ENCODE measurements around the gene SDR42E2.

SDR42E2 gene

DNA sequence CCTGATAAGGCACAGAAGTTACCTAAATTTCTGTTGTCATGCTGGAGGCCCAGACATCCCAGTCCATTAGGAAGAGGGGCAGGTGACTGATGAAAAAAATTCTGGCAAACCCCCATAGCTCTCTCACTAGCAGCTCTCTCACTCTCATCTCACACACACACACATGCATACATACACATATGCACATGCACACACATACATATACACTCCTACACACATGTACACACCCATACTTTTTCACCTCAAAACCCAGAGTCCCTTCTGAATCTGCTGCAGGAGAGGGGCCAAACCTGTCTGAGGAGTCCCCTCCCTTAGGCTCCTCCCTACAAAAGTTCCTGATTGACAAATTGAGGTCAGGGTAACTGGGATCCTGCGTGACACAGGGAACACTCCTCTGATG, 22.6 kb upstream of the SDR42E2 start:
- H3K27ac ChIP-seq (ENCODE audit: low read depth, low read length): no peak overlapping the region
- no peaks in the 10 kb centered on the region for H3K9me3 ChIP-seq (ENCODE audit: control insufficient read depth, insufficient read depth, low read length)
- H3K4me3 ChIP-seq (ENCODE audit: low read length): no peak overlapping the region
- no peaks in the 10 kb centered on the region for H4K20me1 ChIP-seq (ENCODE audit: control insufficient read depth, insufficient read depth, low read depth, low read length)
- TF ChIP-seq, protein P1, sequence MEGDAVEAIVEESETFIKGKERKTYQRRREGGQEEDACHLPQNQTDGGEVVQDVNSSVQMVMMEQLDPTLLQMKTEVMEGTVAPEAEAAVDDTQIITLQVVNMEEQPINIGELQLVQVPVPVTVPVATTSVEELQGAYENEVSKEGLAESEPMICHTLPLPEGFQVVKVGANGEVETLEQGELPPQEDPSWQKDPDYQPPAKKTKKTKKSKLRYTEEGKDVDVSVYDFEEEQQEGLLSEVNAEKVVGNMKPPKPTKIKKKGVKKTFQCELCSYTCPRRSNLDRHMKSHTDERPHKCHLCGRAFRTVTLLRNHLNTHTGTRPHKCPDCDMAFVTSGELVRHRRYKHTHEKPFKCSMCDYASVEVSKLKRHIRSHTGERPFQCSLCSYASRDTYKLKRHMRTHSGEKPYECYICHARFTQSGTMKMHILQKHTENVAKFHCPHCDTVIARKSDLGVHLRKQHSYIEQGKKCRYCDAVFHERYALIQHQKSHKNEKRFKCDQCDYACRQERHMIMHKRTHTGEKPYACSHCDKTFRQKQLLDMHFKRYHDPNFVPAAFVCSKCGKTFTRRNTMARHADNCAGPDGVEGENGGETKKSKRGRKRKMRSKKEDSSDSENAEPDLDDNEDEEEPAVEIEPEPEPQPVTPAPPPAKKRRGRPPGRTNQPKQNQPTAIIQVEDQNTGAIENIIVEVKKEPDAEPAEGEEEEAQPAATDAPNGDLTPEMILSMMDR (IDR thresholded peaks at IDR 0.05; ENCODE audit: low read depth, low read length, poor library complexity, severe bottlenecking): no peak
- TF ChIP-seq EZH2phosphoT487 (IDR thresholded peaks at IDR 0.05; ENCODE audit: borderline replicate concordance, low read length): no peak
- H3K27me3 ChIP-seq (ENCODE audit: control insufficient read depth, low read length): peaks cover 31% of the 10 kb centered on the region
- no peaks in the 10 kb centered on the region for H3K36me3 ChIP-seq (ENCODE audit: control insufficient read depth, low read length)
- H3K79me2 ChIP-seq (ENCODE audit: control insufficient read depth, low read length): no peaks in the 10 kb centered on the region
- no peaks in the 10 kb centered on the region for H3K9me2 ChIP-seq (replicated peaks; ENCODE audit: control insufficient read depth, low read length)
- H3K4me2 ChIP-seq (ENCODE audit: low read length): no peak overlapping the region
- H3K4me1 ChIP-seq (ENCODE audit: control insufficient read depth, low read length): no peaks in the 10 kb centered on the region
- H3F3A ChIP-seq (ENCODE audit: control insufficient read depth, insufficient read depth): no peaks in the 10 kb centered on the region

DNA sequence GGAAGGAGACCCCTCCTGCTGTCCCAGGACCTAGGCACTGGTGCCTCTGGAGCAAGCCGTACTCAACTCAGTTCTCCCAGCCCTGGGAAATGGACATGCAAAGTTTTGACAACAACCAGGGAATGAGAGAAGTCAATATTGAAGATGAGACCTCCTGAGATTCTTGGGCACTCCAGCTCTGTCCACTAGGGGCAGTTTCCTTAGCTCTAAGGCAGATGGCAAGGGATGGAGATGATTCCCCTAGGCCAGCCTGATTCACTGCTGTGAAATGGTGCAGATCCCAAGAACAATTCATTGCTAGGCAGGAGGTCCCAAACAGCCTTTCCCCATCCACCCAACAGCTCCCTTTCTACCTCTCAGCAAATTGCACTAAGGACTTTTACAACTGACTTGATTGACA, 20.5 kb upstream of the SDR42E2 start:
- Histone ChIP-seq H3K27me3 (ENCODE audit: control insufficient read depth, low read length) (peaks cover 27% of the 10 kb centered on the region), H4K20me1 (ENCODE audit: control insufficient read depth, insufficient read depth, low read depth, low read length) (no peaks in the 10 kb centered on the region), H3K9me2 (replicated peaks; ENCODE audit: control insufficient read depth, low read length) (no peaks in the 10 kb centered on the region), H3K79me2 (ENCODE audit: control insufficient read depth, low read length) (no peaks in the 10 kb centered on the region), H3K9me3 (ENCODE audit: control insufficient read depth, insufficient read depth, low read length) (no peaks in the 10 kb centered on the region), H3K4me2 (ENCODE audit: low read length) (no peak overlapping the region), H3F3A (ENCODE audit: control insufficient read depth, insufficient read depth) (no peaks in the 10 kb centered on the region), H3K4me1 (ENCODE audit: control insufficient read depth, low read length) (no peaks in the 10 kb centered on the region), H3K36me3 (ENCODE audit: control insufficient read depth, low read length) (no peaks in the 10 kb centered on the region), H3K27ac (ENCODE audit: low read depth, low read length) (no peak overlapping the region), H3K4me3 (ENCODE audit: low read length) (no peak overlapping the region)
- TF ChIP-seq, protein P1 (IDR thresholded peaks at IDR 0.05; ENCODE audit: low read depth, low read length, poor library complexity, severe bottlenecking): peak; percentile 53
- no peak for TF ChIP-seq EZH2phosphoT487 (IDR thresholded peaks at IDR 0.05; ENCODE audit: borderline replicate concordance, low read length)

DNA sequence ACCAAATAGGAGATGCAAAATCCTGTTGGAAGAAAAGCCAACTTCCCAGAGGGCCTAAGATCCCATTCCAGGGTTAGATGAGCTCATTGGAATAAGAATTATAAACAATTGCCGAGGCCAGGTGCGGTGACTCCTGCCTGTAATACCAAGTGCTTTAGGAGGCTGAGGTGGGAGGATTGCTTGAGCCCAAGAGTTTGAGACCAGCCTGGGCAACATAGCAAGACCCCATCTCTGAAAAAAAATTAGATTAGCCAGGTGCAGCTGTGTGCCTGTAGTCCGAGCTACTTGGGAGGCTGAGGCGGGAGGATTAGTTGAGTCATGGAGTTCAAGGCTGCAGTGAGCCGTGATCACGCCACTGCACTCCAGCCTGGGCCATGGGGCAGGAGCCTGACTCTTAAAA, 17.8 kb upstream of the SDR42E2 start:
- Histone ChIP-seq H3K4me2 (ENCODE audit: low read length) (no peak overlapping the region), H4K20me1 (ENCODE audit: control insufficient read depth, insufficient read depth, low read depth, low read length) (no peaks in the 10 kb centered on the region), H3K9me3 (ENCODE audit: control insufficient read depth, insufficient read depth, low read length) (no peaks in the 10 kb centered on the region), H3F3A (ENCODE audit: control insufficient read depth, insufficient read depth) (no peaks in the 10 kb centered on the region), H3K4me1 (ENCODE audit: control insufficient read depth, low read length) (no peaks in the 10 kb centered on the region), H3K27me3 (ENCODE audit: control insufficient read depth, low read length) (peaks cover 17% of the 10 kb centered on the region), H3K4me3 (ENCODE audit: low read length) (no peak overlapping the region), H3K36me3 (ENCODE audit: control insufficient read depth, low read length) (no peaks in the 10 kb centered on the region), H3K79me2 (ENCODE audit: control insufficient read depth, low read length) (no peaks in the 10 kb centered on the region), H3K9me2 (replicated peaks; ENCODE audit: control insufficient read depth, low read length) (no peaks in the 10 kb centered on the region), H3K27ac (ENCODE audit: low read depth, low read length) (no peak overlapping the region)
- TF ChIP-seq, protein P1 (IDR thresholded peaks at IDR 0.05; ENCODE audit: low read depth, low read length, poor library complexity, severe bottlenecking): no peak
- no peak for TF ChIP-seq EZH2phosphoT487 (IDR thresholded peaks at IDR 0.05; ENCODE audit: borderline replicate concordance, low read length)

- H3K9me2 ChIP-seq (replicated peaks; ENCODE audit: control insufficient read depth, low read length): no peaks in the 10 kb centered on the region
- H3K79me2 ChIP-seq (ENCODE audit: control insufficient read depth, low read length): no peaks in the 10 kb centered on the region
- no peaks in the 10 kb centered on the region for H3K4me1 ChIP-seq (ENCODE audit: control insufficient read depth, low read length)
- no peaks in the 10 kb centered on the region for H3K9me3 ChIP-seq (ENCODE audit: control insufficient read depth, insufficient read depth, low read length)
- peaks cover 4% of the 10 kb centered on the region for H3K27me3 ChIP-seq (ENCODE audit: control insufficient read depth, low read length)
- no peak overlapping the region for H3K4me2 ChIP-seq (ENCODE audit: low read length)
- no peaks in the 10 kb centered on the region for H4K20me1 ChIP-seq (ENCODE audit: control insufficient read depth, insufficient read depth, low read depth, low read length)
- TF ChIP-seq, protein P1 (IDR thresholded peaks at IDR 0.05; ENCODE audit: low read depth, low read length, poor library complexity, severe bottlenecking): no peak
- TF ChIP-seq EZH2phosphoT487 (IDR thresholded peaks at IDR 0.05; ENCODE audit: borderline replicate concordance, low read length): no peak
- no peaks in the 10 kb centered on the region for H3K36me3 ChIP-seq (ENCODE audit: control insufficient read depth, low read length)
- H3K4me3 ChIP-seq (ENCODE audit: low read length): no peak overlapping the region
- no peaks in the 10 kb centered on the region for H3F3A ChIP-seq (ENCODE audit: control insufficient read depth, insufficient read depth)
- H3K27ac ChIP-seq (ENCODE audit: low read depth, low read length): no peak overlapping the region
These were observed 14.5 kb upstream of the SDR42E2 start for GRCh38 chr16:22147853-22148252.

Measured in DOHH2 (cell line).